T-cell (primary cell): ENCODE measurements around the gene PLET1. TPM values are rescaled to one million over a fixed set of nuclear protein-coding genes. Genes with fewer than 3 reads are reported as not detected.
A peak's percentile ranks its signal among the peaks of the same experiment; 100 is the strongest.

Experiments
- ATAC-seq, 4 experiments: fragments of 200-7000 bp in 3 of 4; fragments of 150-1000 bp in 1 of 4; cut with Tn5 transposase; replicated peaks in 1 of 4; 1 replicate in 3 of 4; 2 replicates in 1 of 4; pipeline ENCODE4 v1.10.0; 2021; ENCODE audit warnings: moderate library complexity in 3 of 4, mild to moderate bottlenecking in 2 of 4, moderate number of reproducible peaks in 1 of 4
- CTCF ChIA-PET, 2 donors: fragments of 300-600 bp; sonication (Branson Sonifier 250); formaldehyde crosslinking; loops; one replicate each; lab custom pipeline; 2022; ENCODE audit warnings: antibody characterized with exemption in 2 of 2; lab: Charles Lee
- POLR2A ChIA-PET, 2 donors: fragments of 300-600 bp; sonication (Branson Sonifier 250); formaldehyde crosslinking; loops; one replicate each; lab custom pipeline; 2022; ENCODE audit warnings: antibody characterized with exemption in 2 of 2; lab: Charles Lee
- DNase-seq, 35 experiments: peaks; one replicate each; pipeline versions ENCODE4 v3.0.0 to v3.0.0-alpha.2; 2013 to 2023
- H3K27ac ChIP-seq: one replicate; pipeline ENCODE4 v1.5.1; 2013; ENCODE audit warnings: low read length
- H3K27me3 ChIP-seq, 2 experiments: replicated peaks in 1 of 2; 1 replicate in 1 of 2; 2 replicates in 1 of 2; pipeline versions ENCODE4 v1.6.1 to v1.7.0; 2013; ENCODE audit warnings: low read length in 1 of 2, mixed read lengths in 1 of 2; ENCODE audit not compliant: control insufficient read depth in 2 of 2, insufficient read depth in 2 of 2; ENCODE audit errors: extremely low read depth in 1 of 2
- H3K36me3 ChIP-seq, 2 donors: 1 replicate in 1 of 2; 2 replicates in 1 of 2; pipeline versions ENCODE4 v1.6.1 to v1.7.0; 2013; ENCODE audit warnings: low read length in 1 of 2; ENCODE audit not compliant: control insufficient read depth in 2 of 2, insufficient read depth in 1 of 2; ENCODE audit errors: extremely low read depth in 1 of 2
- H3K4me1 ChIP-seq, 2 experiments: 1 replicate in 1 of 2; 2 replicates in 1 of 2; pipeline versions ENCODE4 v1.6.1 to v1.7.0; 2013; ENCODE audit warnings: low read length in 2 of 2, mixed read lengths in 1 of 2; ENCODE audit not compliant: insufficient read depth in 2 of 2, control insufficient read depth in 1 of 2; ENCODE audit errors: extremely low read depth in 1 of 2
- H3K4me3 ChIP-seq, 2 donors: 1 replicate in 1 of 2; 2 replicates in 1 of 2; pipeline versions ENCODE4 v1.5.1 to v1.7.0; 2013; ENCODE audit warnings: mild to moderate bottlenecking in 2 of 2, low read length in 1 of 2, moderate library complexity in 1 of 2; ENCODE audit not compliant: control insufficient read depth in 1 of 2; ENCODE audit errors: extremely low read depth in 1 of 2
- H3K9me3 ChIP-seq: 2 replicates; pipeline ENCODE4 v1.7.0; 2013
- H3K27ac Mint-ChIP-seq, 2 donors: one replicate each; pipeline ENCODE4 v1.8.0; 2020 to 2021; ENCODE audit warnings: mild to moderate bottlenecking in 2 of 2, mixed read lengths in 2 of 2
- H3K27me3 Mint-ChIP-seq, 2 donors: one replicate each; pipeline ENCODE4 v1.8.0; 2021 to 2022; ENCODE audit warnings: mixed read lengths in 2 of 2
- H3K36me3 Mint-ChIP-seq: one replicate; pipeline ENCODE4 v1.8.0; 2021; ENCODE audit warnings: mixed read lengths
- H3K4me1 Mint-ChIP-seq, 3 donors: one replicate each; pipeline ENCODE4 v1.8.0; 2020 to 2022; ENCODE audit warnings: mixed read lengths in 3 of 3, mild to moderate bottlenecking in 1 of 3
- H3K4me3 Mint-ChIP-seq, 3 donors: one replicate each; pipeline ENCODE4 v1.8.0; 2020 to 2022; ENCODE audit warnings: mild to moderate bottlenecking in 3 of 3, mixed read lengths in 3 of 3, moderate library complexity in 3 of 3
- H3K9me3 Mint-ChIP-seq, 3 donors: one replicate each; pipeline ENCODE4 v1.8.0; 2020 to 2022; ENCODE audit warnings: mixed read lengths in 3 of 3
- WGBS: methylation state at CpG from one replicate; pipeline ENCODE4 v1.1.5; 2013; ENCODE audit warnings: missing lambda C conversion rate; ENCODE audit not compliant: insufficient coverage; 5-methylcytosine and 5-hydroxymethylcytosine counted together
- total RNA-seq, 35 experiments: library from RNA in 6 of 35; stranded (reverse) in 6 of 35; fragments of 120-200 nt in 1 of 35; gene quantifications; one replicate each; pipeline versions ENCODE4 v1.2.1 to v1.2.4 and lab custom pipeline; 2013 to 2026

Gene PLET1
- total RNA-seq, 5 donors from 2014 or later (not counting 1 experiment from before 2014, with no cell fraction given) = not detected

- H3K27me3 ChIP-seq = no peaks in the 10 kb centered on the region
- no peak overlapping the region for H3K27ac ChIP-seq
- Mint-ChIP-seq H3K36me3 (peaks cover 41% of the 10 kb centered on the region), H3K4me1 (peaks cover 16 to 33% (median 30%) of the 10 kb centered on the region in 3 donors), H3K9me3 (no peaks in the 10 kb centered on the region), H3K27me3 (no peaks in the 10 kb centered on the region), H3K4me3 (no peak overlapping the region), H3K27ac (no peak overlapping the region)
- no peaks in the 10 kb centered on the region for H3K9me3 ChIP-seq
- H3K4me1 ChIP-seq = peaks cover 13 to 17% of the 10 kb centered on the region in 2 experiments
- no CpG with 5 or more reads among the region's 7 CpGs for WGBS
- DNase-seq (no peak), ATAC-seq (no peak)
- CTCF ChIA-PET = interaction anchor here in 1 of 2 donors (1.0 kb wide), 1 partner anchor 50 kb away, joined by 9 read pairs; no protein-coding TSS in a partner anchor
- POLR2A ChIA-PET = interaction anchor here (0.5 to 0.8 kb wide), 3 partner anchors 9 to 59 kb away, joined by 3 to 7 read pairs (median 3); no protein-coding TSS in a partner anchor
- no peak overlapping the region for H3K4me3 ChIP-seq
- peaks cover 9 to 31% of the 10 kb centered on the region in 2 donors for H3K36me3 ChIP-seq
These were observed 31.5 kb downstream of the PLET1 start for GRCh38 chr11:112229159-112229558.

- no peaks in the 10 kb centered on the region for H3K9me3 Mint-ChIP-seq
- peaks cover 16 to 33% (median 30%) of the 10 kb centered on the region in 3 donors for H3K4me1 Mint-ChIP-seq
- no peak overlapping the region for H3K4me3 Mint-ChIP-seq
- peaks cover 38% of the 10 kb centered on the region for H3K36me3 Mint-ChIP-seq
- Histone ChIP-seq H3K4me1 (peaks cover 13 to 17% of the 10 kb centered on the region in 2 experiments), H3K27me3 (no peaks in the 10 kb centered on the region), H3K27ac (no peak overlapping the region), H3K9me3 (no peaks in the 10 kb centered on the region), H3K4me3 (no peak overlapping the region), H3K36me3 (peaks cover 9 to 27% of the 10 kb centered on the region in 2 donors)
- ATAC-seq (no peak), DNase-seq (no peak)
- ChIA-PET POLR2A (interaction anchor here in 1 of 2 donors (0.8 kb wide), 2 partner anchors 56 to 141 kb away, joined by 3 to 4 read pairs; no protein-coding TSS in a partner anchor), CTCF (interaction anchor here in 1 of 2 donors (1.0 kb wide), 1 partner anchor 51 kb away, joined by 9 read pairs; no protein-coding TSS in a partner anchor)
- H3K27me3 Mint-ChIP-seq = no peaks in the 10 kb centered on the region
- no peak overlapping the region for H3K27ac Mint-ChIP-seq
- WGBS = 100% methylated on average over 1 of the region's 2 CpGs
These were observed 32.0 kb downstream of the PLET1 start for GRCh38 chr11:112228706-112229105.

- H3K4me3 ChIP-seq = no peak overlapping the region
- no peak overlapping the region for H3K27ac ChIP-seq
- Mint-ChIP-seq H3K36me3 (peaks cover 34% of the 10 kb centered on the region), H3K9me3 (no peaks in the 10 kb centered on the region), H3K4me1 (peaks cover 16 to 33% (median 30%) of the 10 kb centered on the region in 3 donors), H3K27ac (peak overlapping the region in 1 of 2 donors; percentile 97), H3K27me3 (no peaks in the 10 kb centered on the region), H3K4me3 (peak overlapping the region; percentile 87 to 89 (median 89))
- CTCF ChIA-PET = interaction anchor here in 1 of 2 donors (0.8 to 2.0 kb wide), 5 partner anchors 45 to 61 kb away, joined by 3 to 8 read pairs (median 5); no protein-coding TSS in a partner anchor
- DNase-seq = no peak
- WGBS = 50% methylated on average over 2 of the region's 4 CpGs
- POLR2A ChIA-PET = no interaction called here
- H3K4me1 ChIP-seq = peaks cover 13 to 17% of the 10 kb centered on the region in 2 experiments
- H3K36me3 ChIP-seq = peaks cover 9 to 21% of the 10 kb centered on the region in 2 donors
- no peaks in the 10 kb centered on the region for H3K9me3 ChIP-seq
- ATAC-seq = no peak
- H3K27me3 ChIP-seq = peaks cover 0 to 3% of the 10 kb centered on the region in 2 experiments
These were observed 33.2 kb downstream of the PLET1 start for GRCh38 chr11:112227471-112227870.

- Histone ChIP-seq H3K4me1 (peaks cover 13 to 17% of the 10 kb centered on the region in 2 experiments), H3K36me3 (peaks cover 4 to 19% of the 10 kb centered on the region in 2 donors), H3K9me3 (no peaks in the 10 kb centered on the region), H3K4me3 (peak overlapping the region; percentile 95), H3K27ac (peak overlapping the region; percentile 99), H3K27me3 (peaks cover 0 to 4% of the 10 kb centered on the region in 2 experiments)
- DNase-seq = peak in 4 of 35 experiments; percentile 17 to 52 (median 45)
- no peaks in the 10 kb centered on the region for H3K9me3 Mint-ChIP-seq
- peak; percentile 71 to 74 (median 74) for ATAC-seq
- H3K4me1 Mint-ChIP-seq = peaks cover 16 to 33% (median 30%) of the 10 kb centered on the region in 3 donors
- ChIA-PET POLR2A (interaction anchor here (0.5 to 0.7 kb wide), 5 partner anchors 47 to 1164 kb away, joined by 3 to 13 read pairs (median 4); no protein-coding TSS in a partner anchor), CTCF (interaction anchor here in 1 of 2 donors (0.6 to 2.0 kb wide), 6 partner anchors 46 to 685 kb away, joined by 3 to 8 read pairs (median 4); no protein-coding TSS in a partner anchor)
- WGBS = no CpG with 5 or more reads among the region's 16 CpGs
- peak overlapping the region; percentile 87 to 89 (median 89) for H3K4me3 Mint-ChIP-seq
- H3K36me3 Mint-ChIP-seq = peaks cover 28% of the 10 kb centered on the region
- H3K27me3 Mint-ChIP-seq = no peaks in the 10 kb centered on the region
- peak overlapping the region; percentile 89 to 97 for H3K27ac Mint-ChIP-seq
These were observed 33.7 kb downstream of the PLET1 start for GRCh38 chr11:112226831-112227401.

- Histone ChIP-seq H3K9me3 (no peaks in the 10 kb centered on the region), H3K4me3 (peak within 1 kb of the TSS; percentile 95), H3K36me3 (peaks cover 3 to 17% of the 10 kb centered on the region in 2 donors), H3K27ac (peak within 1 kb of the TSS; percentile 99), H3K27me3 (peaks cover 0 to 4% of the 10 kb centered on the region in 2 experiments), H3K4me1 (peaks cover 13 to 17% of the 10 kb centered on the region in 2 experiments)
- Mint-ChIP-seq H3K36me3 (peaks cover 26% of the 10 kb centered on the region), H3K4me1 (peaks cover 16 to 33% (median 30%) of the 10 kb centered on the region in 3 donors), H3K9me3 (no peaks in the 10 kb centered on the region), H3K27ac (peak within 1 kb of the TSS; percentile 96 to 97), H3K4me3 (peak within 1 kb of the TSS; percentile 87 to 89 (median 89)), H3K27me3 (no peaks in the 10 kb centered on the region)
- CTCF ChIA-PET = interaction anchor here in 1 of 2 donors (0.7 to 2.0 kb wide), 4 partner anchors 53 to 685 kb away, joined by 4 to 12 read pairs (median 7); no protein-coding TSS in a partner anchor
- ATAC-seq (peak; percentile 90 to 95 (median 94)), DNase-seq (peak; percentile 68 to 91 (median 77))
- WGBS = under 1% methylated on average over 68 of the region's 70 CpGs
- POLR2A ChIA-PET = interaction anchor here (0.5 to 0.7 kb wide), 4 partner anchors 53 to 1165 kb away, joined by 3 to 13 read pairs (median 5); no protein-coding TSS in a partner anchor
These were observed 34.4 kb downstream of the PLET1 start, which contains the start of gene PTS for GRCh38 chr11:112226062-112226830. PTS (plus strand) TSS chr11:112226428; CDS start chr11:112226444, 16 bp downstream.
